ENCODE results near the gene LGALS8. TPM values are rescaled to one million over a fixed set of nuclear protein-coding genes. Genes with fewer than 3 reads are reported as not detected.

LGALS8 gene
- total RNA-seq, 1 donor from 2014 or later = 72.3 TPM

GRCh38 chr1:236556606-236557005, 32.8 kb downstream of the LGALS8 start:
- no peak for ATAC-seq
- H3K36me3 ChIP-seq = peaks cover 100% of the 10 kb centered on the region

GRCh38 chr1:236558081-236558480, 34.3 kb downstream of the LGALS8 start:
- DNase-seq = no peak
- Histone ChIP-seq H3K27ac (no peak overlapping the region), H3K27me3 (ENCODE audit: low read depth) (no peaks in the 10 kb centered on the region), H3K9me3 (no peaks in the 10 kb centered on the region), H3K36me3 (peaks cover 100% of the 10 kb centered on the region), H3K4me1 (no peaks in the 10 kb centered on the region), H3K4me3 (no peak overlapping the region)
- no peak for ATAC-seq
- intact Hi-C loops (cut with DNase I) = no loop called here
- TF ChIP-seq CTCF (IDR thresholded peaks at IDR 0.05) = no peak

More at GRCh38 chr1:236556606-236557005, 32.8 kb downstream of the LGALS8 start:
- TF ChIP-seq CTCF (IDR thresholded peaks at IDR 0.05) = no peak
- intact Hi-C loops (cut with DNase I) = no loop called here
- DNase-seq = no peak
- Histone ChIP-seq H3K9me3 (no peaks in the 10 kb centered on the region), H3K27me3 (ENCODE audit: low read depth) (no peaks in the 10 kb centered on the region), H3K4me1 (no peaks in the 10 kb centered on the region), H3K27ac (no peak overlapping the region), H3K4me3 (no peak overlapping the region)

- no peak overlapping the region for H3K27ac ChIP-seq
- no peaks in the 10 kb centered on the region for H3K27me3 ChIP-seq (ENCODE audit: low read depth)
- TF ChIP-seq CTCF (IDR thresholded peaks at IDR 0.05) = no peak
- intact Hi-C loops (cut with DNase I) = no loop called here
- no peak overlapping the region for H3K4me3 ChIP-seq
- ATAC-seq (no peak), DNase-seq (no peak)
- H3K9me3 ChIP-seq = no peaks in the 10 kb centered on the region
- no peaks in the 10 kb centered on the region for H3K4me1 ChIP-seq
- peaks cover 100% of the 10 kb centered on the region for H3K36me3 ChIP-seq
Observed at GRCh38 chr1:236558846-236559245, 35.1 kb downstream of the LGALS8 start.

GRCh38 chr1:236560213-236560771, 36.5 kb downstream of the LGALS8 start:
- no peak for DNase-seq
- Histone ChIP-seq H3K36me3 (peaks cover 100% of the 10 kb centered on the region), H3K27ac (no peak overlapping the region), H3K27me3 (ENCODE audit: low read depth) (no peaks in the 10 kb centered on the region), H3K4me3 (no peak overlapping the region), H3K9me3 (no peaks in the 10 kb centered on the region), H3K4me1 (no peaks in the 10 kb centered on the region)
- ATAC-seq = no peak
- TF ChIP-seq CTCF (IDR thresholded peaks at IDR 0.05) = no peak
- intact Hi-C loops (cut with DNase I) = no loop called here

- Histone ChIP-seq H3K4me3 (no peak overlapping the region), H3K36me3 (peaks cover 100% of the 10 kb centered on the region)
- ATAC-seq = no peak
Observed at GRCh38 chr1:236561976-236562375, 38.2 kb downstream of the LGALS8 start.

More at GRCh38 chr1:236561976-236562375, 38.2 kb downstream of the LGALS8 start:
- no peak for TF ChIP-seq CTCF (IDR thresholded peaks at IDR 0.05)
- no peak for DNase-seq
- H3K27ac ChIP-seq = no peak overlapping the region
- no peaks in the 10 kb centered on the region for H3K9me3 ChIP-seq
- no peaks in the 10 kb centered on the region for H3K4me1 ChIP-seq
- intact Hi-C loops (cut with DNase I) = no loop called here
- H3K27me3 ChIP-seq (ENCODE audit: low read depth) = no peaks in the 10 kb centered on the region
